Lower leg skin (tissue), 4 donors: Measurements from ENCODE around the gene KRT74. TPM values are rescaled to one million over a fixed set of nuclear protein-coding genes. Genes with fewer than 3 reads are reported as not detected.

Experiments
- DNase-seq, 2 donors: peaks; one replicate each; pipeline ENCODE4 v3.0.0-alpha.2; 2019; ENCODE audit warnings: low spot score in 2 of 2
- H3K4me3 ChIP-seq: fragments of 200-600 bp; sonication (generic); 2 replicates; pipeline ENCODE4 v1.5.1; 2017; ENCODE audit warnings: mild to moderate bottlenecking, low read depth; ENCODE audit not compliant: poor library complexity, severe bottlenecking
- CTCF ChIP-seq, 3 donors: fragments of 450-650 bp; IDR thresholded peaks; one replicate each; pipeline ENCODE4 v1.5.1; 2016; ENCODE audit warnings: antibody characterized with exemption in 3 of 3, mild to moderate bottlenecking in 3 of 3, moderate library complexity in 2 of 3
- POLR2A ChIP-seq, 2 donors: fragments of 450-650 bp; IDR thresholded peaks; one replicate each; pipeline ENCODE4 v1.6.1; 2016 to 2017; ENCODE audit warnings: antibody characterized with exemption in 2 of 2, mild to moderate bottlenecking in 1 of 2, moderate library complexity in 1 of 2
- WGBS, 2 donors: methylation state at CpG; one replicate each; pipeline ENCODE4 v1.1.5; 2018; 5-methylcytosine and 5-hydroxymethylcytosine counted together
- intact Hi-C: fragments of 100-400 bp; cut with DNase I; formaldehyde crosslinking; loops from one replicate; pipeline ENCODE4 v1.15.0; 2023; ENCODE audit warnings: low total_unique reads
- total RNA-seq, 4 donors: library from RNA; depleted of rRNA; stranded (reverse); fragments of >200 nt; gene quantifications; one replicate each; pipeline ENCODE4 v1.1.0, GENCODE V29; 2016

KRT74 gene
- total RNA-seq, 4 donors from 2014 or later = 0.30 to 14.6 (median 0.82) TPM

- intact Hi-C loops = no loop called here
- peak in 1 of 2 donors; percentile 36 for DNase-seq
- H3K4me3 ChIP-seq = no peak overlapping the region
- no peak for TF ChIP-seq CTCF (IDR thresholded peaks at IDR 0.05)
- no peak for TF ChIP-seq POLR2A (IDR thresholded peaks at IDR 0.05)
- whole genome bisulfite sequencing, 2 donors = 95 to 97% methylated on average over 5 of the region's 5 CpGs
Measured at GRCh38 chr12:52612431-52613383, 39.1 kb upstream of the KRT74 start.

- no peak overlapping the region for H3K4me3 ChIP-seq
- TF ChIP-seq POLR2A (IDR thresholded peaks at IDR 0.05) = no peak
- TF ChIP-seq CTCF (IDR thresholded peaks at IDR 0.05) = no peak
- no peak for DNase-seq
- 81 to 93% methylated on average over 6 of the region's 6 CpGs for WGBS, 2 donors
- intact Hi-C loops = no loop called here
Measured at GRCh38 chr12:52611080-52611468, 37.4 kb upstream of the KRT74 start.

DNA sequence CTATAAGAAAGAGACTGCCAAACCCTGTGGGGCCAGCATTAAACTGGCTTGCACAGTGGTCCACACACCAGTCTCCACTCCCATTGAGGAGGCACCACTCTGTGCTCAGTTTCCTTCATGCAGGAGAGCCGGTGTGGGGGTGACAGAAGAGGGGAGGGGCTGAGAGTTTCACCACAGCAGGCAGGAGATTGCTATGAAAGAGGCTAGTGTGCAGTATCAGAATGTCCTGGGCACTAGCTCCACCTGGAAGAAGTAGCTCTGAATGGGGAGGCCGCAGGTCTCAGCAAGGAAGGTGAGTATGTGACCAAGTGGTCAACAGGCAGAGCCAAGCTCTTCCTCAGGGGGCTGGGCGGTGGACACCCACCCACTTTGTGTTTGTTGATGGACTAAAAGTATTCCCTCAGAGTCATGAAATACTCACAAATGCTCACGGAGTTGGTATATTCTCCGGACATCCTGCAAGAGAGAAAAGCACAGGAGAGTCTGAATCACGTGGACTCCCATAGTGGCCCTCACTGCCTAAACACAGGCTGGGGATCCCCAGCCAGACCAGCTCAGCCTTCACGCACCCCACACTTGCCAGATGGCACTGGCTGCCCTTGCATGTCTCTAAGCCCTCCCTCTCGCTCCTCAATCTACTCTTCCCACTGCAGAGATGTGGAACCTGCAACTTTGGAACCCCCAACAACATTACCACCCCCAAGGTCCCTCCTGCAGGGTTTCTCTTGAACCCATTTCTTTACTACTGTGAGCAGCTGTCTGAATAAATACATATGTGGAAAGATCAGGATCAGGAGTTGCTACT lies 35.4 kb upstream of the KRT74 start:
- no peak for TF ChIP-seq CTCF (IDR thresholded peaks at IDR 0.05)
- no peak for TF ChIP-seq POLR2A (IDR thresholded peaks at IDR 0.05)
- intact Hi-C loops = no loop called here
- 84 to 88% methylated on average over 8 of the region's 8 CpGs for WGBS, 2 donors
- no peak overlapping the region for H3K4me3 ChIP-seq
- DNase-seq = no peak

GRCh38 chr12:52608161-52608560 lies 34.5 kb upstream of the KRT74 start:
- WGBS, 2 donors = 80 to 86% methylated on average over 6 of the region's 6 CpGs

GRCh38 chr12:52607314-52607713 lies 33.7 kb upstream of the KRT74 start:
- WGBS, 2 donors = 64 to 67% methylated on average over 1 of the region's 1 CpG
- intact Hi-C loops = no loop called here
- no peak for TF ChIP-seq CTCF (IDR thresholded peaks at IDR 0.05)
- no peak for TF ChIP-seq POLR2A (IDR thresholded peaks at IDR 0.05)
- no peak for DNase-seq
- no peak overlapping the region for H3K4me3 ChIP-seq

More at GRCh38 chr12:52608161-52608560, 34.5 kb upstream of the KRT74 start:
- TF ChIP-seq POLR2A (IDR thresholded peaks at IDR 0.05) = no peak
- TF ChIP-seq CTCF (IDR thresholded peaks at IDR 0.05) = no peak
- intact Hi-C loops = no loop called here
- H3K4me3 ChIP-seq = no peak overlapping the region
- DNase-seq = no peak
